A549 treated with dexamethasone at 1 μM for 4 hours (cell line): Measurements from ENCODE around the gene PRLHR. TPM values are rescaled to one million over a fixed set of nuclear protein-coding genes. Genes with fewer than 3 reads are reported as not detected.

Source experiments
- total RNA-seq: library from RNA; stranded (reverse); fragments of 200-300 nt; extraction: Qiagen RNA extraction; gene quantifications from 5 replicates; pipeline ENCODE4 v1.2.3, GENCODE V29; 2022

The PRLHR gene
- total RNA-seq = 0.01 TPM in 1 of 5 replicates, not detected in the others

DNA sequence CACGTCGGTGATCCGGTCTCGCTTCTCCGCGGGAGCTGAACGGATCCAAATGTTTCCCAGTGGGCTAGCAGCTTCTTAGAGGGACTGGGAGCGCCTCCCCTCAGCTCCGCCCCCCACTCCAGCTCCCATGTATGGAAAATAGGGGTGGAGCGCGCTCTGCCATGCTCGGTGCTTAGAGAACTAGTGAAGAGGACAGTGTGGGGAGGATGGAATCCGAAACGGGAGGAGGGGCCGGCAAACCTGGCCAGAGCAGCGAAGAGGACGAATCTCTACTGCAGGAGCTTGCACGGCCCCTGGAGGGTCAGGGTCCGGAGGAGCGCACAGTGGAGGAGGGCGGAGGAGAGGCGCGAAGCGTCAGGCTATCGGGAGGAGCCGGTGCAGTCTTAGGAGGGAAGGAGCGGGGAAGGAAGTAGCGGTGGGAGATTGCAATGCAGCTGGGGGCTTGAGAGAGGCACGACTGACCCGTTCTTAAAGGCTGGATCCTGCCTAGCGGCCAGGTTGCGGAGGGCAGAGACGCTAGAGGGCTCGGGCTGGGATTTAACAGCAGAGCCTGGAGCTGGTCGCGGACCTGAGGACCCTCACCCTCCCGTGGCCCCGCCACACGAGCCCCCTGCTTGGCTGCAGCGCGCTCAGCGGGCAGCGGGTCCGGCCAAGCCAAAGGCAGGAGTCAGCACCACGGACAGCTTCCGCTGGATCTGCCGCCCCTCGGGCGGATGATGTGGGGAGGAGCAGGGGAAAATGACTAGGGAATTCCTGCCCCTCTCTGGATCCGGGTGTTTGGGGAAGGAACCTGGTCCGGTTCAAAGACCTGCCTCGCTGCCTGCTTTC is at the start of gene PRLHR:
Gene PRLHR, minus strand, starts transcription at position 51 of the 828 bp plus-strand sequence. CDS start 404 bp downstream, outside the sequence.

Other genes with a start within 250 kb of the PRLHR start
- gene CACUL1, start 159.3 kb upstream of the PRLHR start, total RNA-seq = 8.6 to 18.4 TPM (median 15.9 TPM) in 5 replicates